Measurements from ENCODE around the gene NRSN2.

Gene NRSN2

DNA sequence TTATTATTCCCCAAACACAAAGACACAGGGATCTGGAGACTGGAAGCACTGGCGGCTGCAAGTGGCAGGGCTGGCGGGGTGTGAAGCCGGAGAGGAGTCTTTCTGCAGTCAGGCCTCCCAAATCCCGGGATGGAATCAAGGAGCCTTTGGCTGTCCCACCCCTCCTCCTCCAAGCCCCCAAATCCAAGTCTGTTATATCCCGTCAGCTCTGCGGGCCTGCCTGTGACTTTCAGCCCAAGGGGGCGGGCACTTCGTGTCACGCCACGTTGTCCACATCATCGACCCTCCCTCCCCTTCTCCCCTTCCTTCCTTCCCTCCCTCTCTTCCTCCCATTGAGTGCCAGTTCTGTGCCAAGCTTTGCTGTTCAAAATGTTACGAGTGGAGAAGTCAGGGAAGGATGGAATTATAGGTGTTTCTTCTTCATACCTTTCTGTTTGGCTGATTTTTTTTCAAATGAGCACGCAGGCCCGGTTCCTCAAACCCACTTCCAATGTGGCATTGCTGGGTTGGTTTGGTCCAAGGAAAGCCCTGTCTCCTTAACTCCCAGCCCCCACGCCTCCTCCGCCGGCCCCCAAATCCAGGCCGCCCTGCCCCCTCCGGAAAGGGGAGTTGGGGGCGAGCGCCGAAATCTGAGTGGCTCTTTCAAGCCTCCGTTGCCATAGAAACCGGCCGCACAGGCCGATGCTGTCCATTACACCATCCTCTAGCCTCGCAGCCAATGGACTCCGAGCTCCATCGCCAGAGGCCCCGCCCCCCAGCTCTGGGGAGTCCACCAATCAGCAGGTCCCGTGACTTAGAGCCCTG, 36.9 kb upstream of the NRSN2 start:
- Histone ChIP-seq H3K4me1 (ENCODE audit: control insufficient read depth in 1 of 2, insufficient read depth in 2 of 2, low read length in 2 of 2) (peaks cover 4 to 10% of the 10 kb centered on the region in 2 donors), H3K9ac (ENCODE audit: low read depth in 1 of 2, low read length in 2 of 2) (peak overlapping the region in 1 of 2 donors; percentile 1), H3K27ac (ENCODE audit: low read depth, low read length) (peak overlapping the region; percentile 65), H3K4me3 (ENCODE audit: low read depth in 1 of 2, low read length in 2 of 2) (peak overlapping the region; percentile 43 to 49), H3K9me3 (ENCODE audit: control insufficient read depth in 1 of 2, low read length in 2 of 2) (no peaks in the 10 kb centered on the region), H3K27me3 (ENCODE audit: control insufficient read depth in 1 of 2, insufficient read depth in 2 of 2, low read length in 2 of 2) (no peaks in the 10 kb centered on the region), H3K36me3 (ENCODE audit: control insufficient read depth in 1 of 2, insufficient read depth in 2 of 2, low read length in 2 of 2) (no peaks in the 10 kb centered on the region)

DNA sequence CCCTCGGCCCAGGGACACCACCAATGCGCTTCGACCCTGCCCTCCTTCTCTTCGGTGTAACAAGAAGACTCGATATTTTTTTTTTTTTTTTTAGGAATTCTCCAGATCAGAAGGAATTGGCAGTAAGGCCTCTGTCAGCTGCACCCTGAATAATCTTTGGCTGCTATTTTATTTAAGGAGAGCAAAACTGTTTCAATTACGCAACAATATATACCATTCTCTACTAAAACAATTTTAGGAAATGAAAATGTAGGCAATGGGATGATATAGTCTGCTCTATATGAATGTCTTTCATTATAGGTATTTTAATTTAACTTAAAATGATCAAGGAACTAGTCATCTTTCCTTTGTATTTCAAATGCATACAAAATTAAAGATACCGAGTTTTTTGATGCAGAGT, 36.3 kb upstream of the NRSN2 start:
- H3K27me3 ChIP-seq (ENCODE audit: control insufficient read depth in 1 of 2, insufficient read depth in 2 of 2, low read length in 2 of 2) = no peaks in the 10 kb centered on the region
- no peaks in the 10 kb centered on the region for H3K9me3 ChIP-seq (ENCODE audit: control insufficient read depth in 1 of 2, low read length in 2 of 2)
- no peak overlapping the region for H3K27ac ChIP-seq (ENCODE audit: low read depth, low read length)
- H3K36me3 ChIP-seq (ENCODE audit: control insufficient read depth in 1 of 2, insufficient read depth in 2 of 2, low read length in 2 of 2) = no peaks in the 10 kb centered on the region
- peaks cover 4 to 10% of the 10 kb centered on the region in 2 donors for H3K4me1 ChIP-seq (ENCODE audit: control insufficient read depth in 1 of 2, insufficient read depth in 2 of 2, low read length in 2 of 2)
- peak overlapping the region in 1 of 2 donors; percentile 49 for H3K4me3 ChIP-seq (ENCODE audit: low read depth in 1 of 2, low read length in 2 of 2)
- no peak overlapping the region for H3K9ac ChIP-seq (ENCODE audit: low read depth in 1 of 2, low read length in 2 of 2)

DNA sequence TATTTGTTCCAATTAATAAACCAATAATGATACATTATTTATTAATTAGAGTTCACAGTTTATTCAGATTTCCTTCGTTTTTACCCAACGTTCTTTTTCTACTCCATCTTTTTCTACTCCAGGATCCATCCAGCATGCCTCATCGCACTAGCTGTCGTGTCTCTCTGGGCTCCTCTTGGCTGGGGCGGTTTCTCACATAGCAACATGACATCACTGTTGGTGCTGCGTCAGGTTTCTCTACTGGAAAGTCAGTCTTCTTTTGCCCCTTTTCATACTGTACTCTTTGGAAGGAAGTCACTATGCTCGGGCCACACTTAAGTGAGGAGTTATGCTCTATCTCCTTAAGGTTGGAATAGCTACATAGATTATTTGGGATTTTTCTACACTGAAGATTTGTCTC, 35.3 kb upstream of the NRSN2 start:
- no peak overlapping the region for H3K4me3 ChIP-seq (ENCODE audit: low read depth in 1 of 2, low read length in 2 of 2)
- peaks cover 4 to 10% of the 10 kb centered on the region in 2 donors for H3K4me1 ChIP-seq (ENCODE audit: control insufficient read depth in 1 of 2, insufficient read depth in 2 of 2, low read length in 2 of 2)
- no peak overlapping the region for H3K27ac ChIP-seq (ENCODE audit: low read depth, low read length)
- H3K9me3 ChIP-seq (ENCODE audit: control insufficient read depth in 1 of 2, low read length in 2 of 2) = no peaks in the 10 kb centered on the region
- no peaks in the 10 kb centered on the region for H3K27me3 ChIP-seq (ENCODE audit: control insufficient read depth in 1 of 2, insufficient read depth in 2 of 2, low read length in 2 of 2)
- H3K9ac ChIP-seq (ENCODE audit: low read depth in 1 of 2, low read length in 2 of 2) = no peak overlapping the region
- H3K36me3 ChIP-seq (ENCODE audit: control insufficient read depth in 1 of 2, insufficient read depth in 2 of 2, low read length in 2 of 2) = no peaks in the 10 kb centered on the region

DNA sequence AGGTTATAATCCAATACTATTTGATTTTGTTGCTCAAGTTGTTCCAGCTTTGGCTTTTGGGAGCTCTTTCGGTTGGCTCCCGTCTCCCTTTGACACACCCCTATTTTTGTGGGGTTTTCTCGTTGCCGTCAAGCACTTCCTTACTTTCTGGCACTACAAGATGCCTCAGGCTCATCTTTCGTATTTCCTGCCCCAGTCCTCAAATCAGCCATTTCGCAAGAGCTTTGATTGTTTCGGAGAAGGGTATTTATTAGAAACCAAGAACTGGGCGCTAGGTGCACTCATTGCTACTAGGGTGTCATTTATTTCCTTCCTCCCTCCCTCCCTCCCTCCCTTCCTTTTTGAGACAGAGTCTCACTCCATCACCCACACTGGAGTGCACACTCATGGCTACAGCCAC, 34.8 kb upstream of the NRSN2 start:
- no peaks in the 10 kb centered on the region for H3K36me3 ChIP-seq (ENCODE audit: control insufficient read depth in 1 of 2, insufficient read depth in 2 of 2, low read length in 2 of 2)
- H3K9ac ChIP-seq (ENCODE audit: low read depth in 1 of 2, low read length in 2 of 2) = no peak overlapping the region
- H3K4me3 ChIP-seq (ENCODE audit: low read depth in 1 of 2, low read length in 2 of 2) = no peak overlapping the region
- H3K4me1 ChIP-seq (ENCODE audit: control insufficient read depth in 1 of 2, insufficient read depth in 2 of 2, low read length in 2 of 2) = peaks cover 4 to 10% of the 10 kb centered on the region in 2 donors
- H3K27me3 ChIP-seq (ENCODE audit: control insufficient read depth in 1 of 2, insufficient read depth in 2 of 2, low read length in 2 of 2) = no peaks in the 10 kb centered on the region
- no peak overlapping the region for H3K27ac ChIP-seq (ENCODE audit: low read depth, low read length)
- no peaks in the 10 kb centered on the region for H3K9me3 ChIP-seq (ENCODE audit: control insufficient read depth in 1 of 2, low read length in 2 of 2)

DNA sequence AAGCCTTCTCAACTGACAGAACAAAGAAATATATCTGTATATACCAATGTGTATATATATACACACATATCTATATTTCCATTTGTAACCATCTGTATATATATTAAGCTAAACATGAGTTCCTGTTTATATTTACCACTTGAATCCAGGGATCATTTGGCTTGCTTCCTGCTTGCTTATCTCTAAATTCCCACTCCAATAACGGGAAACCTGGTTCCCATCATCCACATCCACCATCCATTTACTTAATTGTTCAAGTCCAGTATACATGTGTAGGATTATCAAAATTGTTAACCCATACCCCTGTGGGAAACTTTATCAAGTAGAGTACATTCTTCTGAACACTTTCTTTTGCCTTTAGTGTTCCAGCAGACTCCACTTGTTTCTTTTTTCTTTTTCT, 34.0 kb upstream of the NRSN2 start:
- H3K27ac ChIP-seq (ENCODE audit: low read depth, low read length) = no peak overlapping the region
- H3K9ac ChIP-seq (ENCODE audit: low read depth in 1 of 2, low read length in 2 of 2) = no peak overlapping the region
- no peaks in the 10 kb centered on the region for H3K27me3 ChIP-seq (ENCODE audit: control insufficient read depth in 1 of 2, insufficient read depth in 2 of 2, low read length in 2 of 2)
- H3K9me3 ChIP-seq (ENCODE audit: control insufficient read depth in 1 of 2, low read length in 2 of 2) = no peaks in the 10 kb centered on the region
- peaks cover 4 to 10% of the 10 kb centered on the region in 2 donors for H3K4me1 ChIP-seq (ENCODE audit: control insufficient read depth in 1 of 2, insufficient read depth in 2 of 2, low read length in 2 of 2)
- H3K36me3 ChIP-seq (ENCODE audit: control insufficient read depth in 1 of 2, insufficient read depth in 2 of 2, low read length in 2 of 2) = no peaks in the 10 kb centered on the region
- no peak overlapping the region for H3K4me3 ChIP-seq (ENCODE audit: low read depth in 1 of 2, low read length in 2 of 2)

DNA sequence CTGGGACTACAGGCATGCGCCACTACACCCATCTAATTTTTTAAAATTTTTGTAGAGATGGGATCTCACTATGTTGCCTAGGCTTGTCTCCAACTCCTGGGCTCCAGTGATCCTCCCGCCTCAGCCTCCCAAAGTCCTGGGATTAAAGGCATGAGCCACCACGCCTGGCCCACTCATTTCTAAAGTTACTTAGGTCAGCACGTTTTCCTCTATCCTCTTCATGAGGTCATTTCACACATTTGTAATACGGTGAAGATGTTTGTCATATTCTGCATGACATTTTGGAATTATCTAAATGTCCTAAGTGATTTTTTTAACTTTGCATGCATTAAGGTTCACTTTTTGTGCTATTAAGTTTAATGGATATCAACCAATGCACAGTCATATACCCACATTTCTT, 33.5 kb upstream of the NRSN2 start:
- no peak overlapping the region for H3K4me3 ChIP-seq (ENCODE audit: low read depth in 1 of 2, low read length in 2 of 2)
- H3K9me3 ChIP-seq (ENCODE audit: control insufficient read depth in 1 of 2, low read length in 2 of 2) = no peaks in the 10 kb centered on the region
- no peaks in the 10 kb centered on the region for H3K36me3 ChIP-seq (ENCODE audit: control insufficient read depth in 1 of 2, insufficient read depth in 2 of 2, low read length in 2 of 2)
- peaks cover 4 to 10% of the 10 kb centered on the region in 2 donors for H3K4me1 ChIP-seq (ENCODE audit: control insufficient read depth in 1 of 2, insufficient read depth in 2 of 2, low read length in 2 of 2)
- H3K27me3 ChIP-seq (ENCODE audit: control insufficient read depth in 1 of 2, insufficient read depth in 2 of 2, low read length in 2 of 2) = no peaks in the 10 kb centered on the region
- no peak overlapping the region for H3K9ac ChIP-seq (ENCODE audit: low read depth in 1 of 2, low read length in 2 of 2)
- no peak overlapping the region for H3K27ac ChIP-seq (ENCODE audit: low read depth, low read length)

DNA sequence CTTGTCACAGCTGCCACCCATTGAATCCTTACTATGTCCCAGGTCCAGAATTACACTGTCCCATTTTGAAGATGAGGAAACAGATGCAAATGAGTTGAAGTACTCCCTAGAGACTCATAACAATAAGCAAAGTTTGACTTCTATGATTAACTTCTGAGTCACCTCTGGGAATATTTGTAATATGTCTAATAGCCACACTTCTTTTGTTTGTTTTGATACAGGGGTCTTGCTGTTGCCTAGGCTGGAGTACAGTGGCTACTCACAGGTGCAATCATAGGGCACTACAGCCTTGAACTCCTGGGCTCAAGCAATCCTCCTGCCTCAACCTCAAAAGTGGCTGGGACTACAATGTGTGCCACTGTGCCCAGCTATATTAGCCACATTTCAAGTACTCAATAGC, 33.0 kb upstream of the NRSN2 start:
- Histone ChIP-seq H3K27ac (ENCODE audit: low read depth, low read length) (no peak overlapping the region), H3K27me3 (ENCODE audit: control insufficient read depth in 1 of 2, insufficient read depth in 2 of 2, low read length in 2 of 2) (no peaks in the 10 kb centered on the region), H3K36me3 (ENCODE audit: control insufficient read depth in 1 of 2, insufficient read depth in 2 of 2, low read length in 2 of 2) (no peaks in the 10 kb centered on the region), H3K9me3 (ENCODE audit: control insufficient read depth in 1 of 2, low read length in 2 of 2) (no peaks in the 10 kb centered on the region), H3K4me1 (ENCODE audit: control insufficient read depth in 1 of 2, insufficient read depth in 2 of 2, low read length in 2 of 2) (peaks cover 4 to 6% of the 10 kb centered on the region in 2 donors), H3K4me3 (ENCODE audit: low read depth in 1 of 2, low read length in 2 of 2) (no peak overlapping the region), H3K9ac (ENCODE audit: low read depth in 1 of 2, low read length in 2 of 2) (no peak overlapping the region)

DNA sequence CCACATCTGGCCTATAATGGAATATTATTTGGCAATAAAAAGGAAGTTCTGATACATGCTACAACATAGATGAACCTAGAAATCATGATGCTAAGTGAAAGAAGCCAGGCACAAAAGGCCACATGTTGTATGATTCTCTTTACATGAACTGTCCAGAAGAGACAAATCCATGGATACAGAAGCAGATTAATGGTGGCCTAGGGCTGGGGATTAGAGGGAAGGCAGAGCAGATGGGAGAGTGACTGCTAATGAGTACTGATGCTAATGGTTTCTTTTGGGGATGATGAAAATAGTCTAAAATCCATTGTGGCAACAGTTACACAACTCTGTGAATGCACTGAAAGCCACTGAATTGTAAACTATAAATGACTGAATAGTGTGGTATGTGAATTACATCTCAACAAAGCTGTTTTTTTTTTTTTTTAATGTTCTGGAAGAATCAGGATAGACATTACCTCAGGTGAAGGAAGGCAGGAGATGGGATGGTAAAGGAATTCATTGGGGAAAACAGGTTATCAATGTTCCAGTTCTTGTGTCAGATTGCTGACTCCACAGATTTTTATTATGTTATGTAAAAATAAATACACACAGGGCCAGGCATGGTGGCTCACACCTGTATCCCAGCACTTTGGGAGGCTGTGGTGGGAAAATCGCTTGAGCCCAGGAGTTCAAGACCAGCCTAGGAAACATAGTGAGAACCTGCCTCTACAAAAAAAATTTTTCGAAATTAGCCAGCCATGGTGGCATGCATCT, 30.4 kb upstream of the NRSN2 start:
- H3K36me3 ChIP-seq (ENCODE audit: control insufficient read depth in 1 of 2, insufficient read depth in 2 of 2, low read length in 2 of 2) = no peaks in the 10 kb centered on the region
- H3K4me3 ChIP-seq (ENCODE audit: low read depth in 1 of 2, low read length in 2 of 2) = no peak overlapping the region
- no peaks in the 10 kb centered on the region for H3K9me3 ChIP-seq (ENCODE audit: control insufficient read depth in 1 of 2, low read length in 2 of 2)
- no peaks in the 10 kb centered on the region for H3K27me3 ChIP-seq (ENCODE audit: control insufficient read depth in 1 of 2, insufficient read depth in 2 of 2, low read length in 2 of 2)
- H3K4me1 ChIP-seq (ENCODE audit: control insufficient read depth in 1 of 2, insufficient read depth in 2 of 2, low read length in 2 of 2) = no peaks in the 10 kb centered on the region
- H3K27ac ChIP-seq (ENCODE audit: low read depth, low read length) = no peak overlapping the region
- no peak overlapping the region for H3K9ac ChIP-seq (ENCODE audit: low read depth in 1 of 2, low read length in 2 of 2)

DNA sequence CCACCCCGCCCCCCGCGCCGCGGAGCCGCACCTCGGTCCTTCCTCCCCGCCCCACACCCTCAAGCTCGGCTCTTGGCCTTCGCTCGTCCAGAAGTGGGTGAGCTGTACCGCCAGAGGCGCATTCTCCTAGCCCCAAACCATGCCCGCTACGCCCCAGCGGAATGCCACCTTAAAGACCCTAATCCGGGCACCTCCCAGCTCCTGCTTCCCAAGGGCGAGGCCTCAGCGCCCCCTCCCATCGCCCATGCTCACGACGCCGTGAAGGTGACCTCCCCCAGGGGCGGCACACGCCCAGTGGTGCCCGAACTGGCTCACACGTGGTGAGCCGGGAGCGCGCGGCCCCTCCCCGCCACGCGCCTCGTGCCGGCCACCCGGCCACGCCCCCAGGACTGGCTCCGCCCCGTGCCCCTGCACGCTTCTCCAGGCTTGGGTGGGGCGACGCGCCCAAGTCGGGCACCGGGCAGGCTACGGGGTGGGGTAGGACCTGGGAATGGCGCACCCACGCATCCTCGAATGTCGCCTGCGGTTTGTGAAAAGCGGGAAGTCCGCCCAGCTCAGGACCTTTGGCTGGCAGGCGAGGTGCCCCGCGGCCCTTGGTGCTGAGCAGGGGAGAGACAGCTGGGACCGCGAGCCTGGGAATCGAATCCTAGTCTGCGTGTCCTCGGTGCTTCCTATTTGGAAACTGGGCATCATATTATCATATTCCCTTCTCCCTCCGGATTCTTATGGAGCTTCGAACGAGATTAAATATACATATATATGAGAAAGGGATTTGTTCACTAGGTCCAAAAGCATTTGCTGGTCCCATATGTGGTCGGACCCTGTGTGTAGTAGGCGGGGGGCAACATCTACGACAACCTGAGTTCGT, 22.5 kb upstream of the NRSN2 start:
- Histone ChIP-seq H3K27ac (ENCODE audit: low read depth, low read length) (peak overlapping the region; percentile 89), H3K36me3 (ENCODE audit: control insufficient read depth in 1 of 2, insufficient read depth in 2 of 2, low read length in 2 of 2) (no peaks in the 10 kb centered on the region), H3K4me1 (ENCODE audit: control insufficient read depth in 1 of 2, insufficient read depth in 2 of 2, low read length in 2 of 2) (peaks cover 7 to 21% of the 10 kb centered on the region in 2 donors), H3K4me3 (ENCODE audit: low read depth in 1 of 2, low read length in 2 of 2) (peak overlapping the region; percentile 88 to 98), H3K27me3 (ENCODE audit: control insufficient read depth in 1 of 2, insufficient read depth in 2 of 2, low read length in 2 of 2) (no peaks in the 10 kb centered on the region), H3K9me3 (ENCODE audit: control insufficient read depth in 1 of 2, low read length in 2 of 2) (no peaks in the 10 kb centered on the region), H3K9ac (ENCODE audit: low read depth in 1 of 2, low read length in 2 of 2) (peak overlapping the region; percentile 92 to 93)

All from duodenal mucosa (tissue), 2 donors.